Measurements from ENCODE around the gene NAA40.

NAA40 gene

GRCh38 chr11:63907063-63907462, 31.7 kb upstream of the NAA40 start:
- in situ Hi-C loops (cut with HindIII; ENCODE audit: low pct_unique_long_range_greater_than_20kb, low sequenced_read_pairs), result no loop called here
- no peak for TF ChIP-seq JUND (IDR thresholded peaks at IDR 0.05; ENCODE audit: low read depth)
- no peak for DNase-seq (ENCODE audit: low read depth in 1 of 2, low spot score in 1 of 2)

DNA sequence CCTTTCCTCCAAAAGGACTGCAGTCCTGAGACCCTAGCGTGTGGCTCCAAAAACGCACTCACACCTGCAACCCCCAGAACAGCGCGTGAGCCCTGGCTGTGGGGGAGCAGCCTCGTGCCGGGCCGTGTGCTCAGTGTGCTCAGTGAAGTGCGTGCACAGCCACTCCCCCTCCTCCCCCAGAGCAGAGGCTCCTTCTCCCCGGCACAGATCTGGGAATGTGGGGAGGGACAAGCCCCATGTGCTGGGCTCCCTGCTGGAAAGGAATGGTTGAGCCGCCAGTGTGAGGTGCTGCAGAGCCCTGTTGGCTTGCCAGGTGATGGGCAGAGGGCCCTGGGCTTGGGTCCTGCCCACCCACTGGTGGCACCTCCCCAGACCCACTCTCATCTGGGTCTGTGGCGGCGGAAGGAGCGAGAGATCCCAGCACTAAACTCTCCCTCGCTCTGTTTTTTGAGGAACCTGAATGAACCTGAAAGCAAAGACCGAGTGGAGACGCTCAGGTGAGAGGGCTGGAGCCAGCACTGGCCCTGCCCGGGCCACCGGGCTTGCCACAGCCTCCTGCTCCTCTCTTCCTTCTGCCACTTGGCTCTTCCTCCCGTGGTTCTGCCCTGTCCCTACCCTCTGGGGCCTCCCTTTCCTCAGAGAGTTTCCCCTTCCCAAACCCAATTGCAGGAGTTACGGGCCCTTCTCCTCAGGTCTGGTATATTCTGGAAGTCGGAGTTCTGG, 30.8 kb upstream of the NAA40 start:
- TF ChIP-seq JUND (IDR thresholded peaks at IDR 0.05; ENCODE audit: low read depth), result no peak
- in situ Hi-C loops (cut with HindIII; ENCODE audit: low pct_unique_long_range_greater_than_20kb, low sequenced_read_pairs), result no loop called here
- DNase-seq (ENCODE audit: low read depth in 1 of 2, low spot score in 1 of 2), result no peak

- DNase-seq (ENCODE audit: low read depth in 1 of 2, low spot score in 1 of 2), result no peak
- in situ Hi-C loops (cut with HindIII; ENCODE audit: low pct_unique_long_range_greater_than_20kb, low sequenced_read_pairs), result no loop called here
- no peak for TF ChIP-seq JUND (IDR thresholded peaks at IDR 0.05; ENCODE audit: low read depth)
These were observed 30.0 kb upstream of the NAA40 start for GRCh38 chr11:63908631-63909401.

- TF ChIP-seq JUND (IDR thresholded peaks at IDR 0.05; ENCODE audit: low read depth), result no peak
- in situ Hi-C loops (cut with HindIII; ENCODE audit: low pct_unique_long_range_greater_than_20kb, low sequenced_read_pairs), result no loop called here
- DNase-seq (ENCODE audit: low read depth in 1 of 2, low spot score in 1 of 2), result no peak
These were observed 29.0 kb upstream of the NAA40 start for GRCh38 chr11:63909591-63910506.

DNA sequence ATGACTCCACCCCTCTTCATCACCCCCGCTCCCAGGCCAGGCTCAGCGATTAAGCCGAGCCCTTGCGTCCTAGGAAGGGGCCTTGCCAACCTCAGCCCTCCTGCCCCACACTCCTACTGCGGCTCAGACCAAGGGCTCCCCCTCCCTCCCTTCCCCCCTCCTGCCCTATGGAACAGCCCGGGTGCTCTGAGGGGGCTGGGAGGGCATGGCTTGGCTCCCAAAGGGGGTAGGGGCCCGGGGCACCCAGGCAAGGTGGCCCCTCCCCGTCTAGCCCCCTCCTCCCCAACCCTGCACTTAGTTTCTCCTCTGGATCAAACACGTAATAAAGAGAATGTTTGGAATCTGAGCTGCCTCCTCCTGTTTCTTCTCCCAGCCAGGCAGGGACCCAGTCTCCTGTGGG, 28.1 kb upstream of the NAA40 start:
- in situ Hi-C loops (cut with HindIII; ENCODE audit: low pct_unique_long_range_greater_than_20kb, low sequenced_read_pairs), result no loop called here
- DNase-seq (ENCODE audit: low read depth in 1 of 2, low spot score in 1 of 2), result no peak
- no peak for TF ChIP-seq JUND (IDR thresholded peaks at IDR 0.05; ENCODE audit: low read depth)

DNA sequence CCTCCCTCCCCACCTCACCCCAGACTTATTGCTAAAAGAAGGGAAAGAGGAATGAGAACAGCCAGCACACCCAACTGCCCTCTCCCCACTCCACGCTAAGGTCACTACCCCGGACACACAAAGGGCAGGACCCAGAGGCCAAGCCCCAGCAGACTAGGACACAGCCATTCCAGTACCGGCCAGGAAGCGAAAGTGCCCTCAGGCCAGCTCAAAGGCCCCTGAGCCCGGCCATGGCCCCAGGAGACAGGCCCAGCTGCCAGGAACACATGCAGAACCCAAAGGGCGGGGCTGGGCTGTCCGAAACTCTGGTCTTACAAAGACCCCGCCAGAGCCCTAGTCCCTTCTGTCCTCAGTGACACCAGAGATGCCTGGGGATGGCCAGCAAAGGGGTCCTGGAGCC, 27.4 kb upstream of the NAA40 start:
- in situ Hi-C loops (cut with HindIII; ENCODE audit: low pct_unique_long_range_greater_than_20kb, low sequenced_read_pairs), result no loop called here
- no peak for DNase-seq (ENCODE audit: low read depth in 1 of 2, low spot score in 1 of 2)
- TF ChIP-seq JUND (IDR thresholded peaks at IDR 0.05; ENCODE audit: low read depth), result no peak

GRCh38 chr11:63911876-63912275, 26.9 kb upstream of the NAA40 start:
- no peak for TF ChIP-seq JUND (IDR thresholded peaks at IDR 0.05; ENCODE audit: low read depth)
- in situ Hi-C loops (cut with HindIII; ENCODE audit: low pct_unique_long_range_greater_than_20kb, low sequenced_read_pairs), result no loop called here
- DNase-seq (ENCODE audit: low read depth in 1 of 2, low spot score in 1 of 2), result no peak

DNA sequence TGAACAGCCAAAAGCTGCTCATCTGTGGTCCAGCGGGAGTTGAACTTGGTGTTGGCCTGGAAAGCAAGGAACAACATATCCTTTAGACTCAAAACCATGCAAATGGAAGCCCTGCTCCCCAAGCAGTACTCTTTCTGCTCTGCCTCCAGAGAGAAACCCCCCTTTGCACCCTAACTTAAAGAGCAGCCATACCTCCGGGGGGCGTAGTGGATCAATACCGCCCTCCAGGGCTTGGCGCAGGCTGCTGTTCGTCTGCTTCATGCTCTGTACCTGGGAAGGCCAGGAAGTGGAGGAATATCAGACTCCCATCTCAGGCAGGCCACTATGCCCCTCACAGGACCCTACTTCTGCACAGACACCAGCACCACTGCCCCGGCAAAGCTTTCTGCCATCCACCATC, 26.1 kb upstream of the NAA40 start:
- TF ChIP-seq JUND (IDR thresholded peaks at IDR 0.05; ENCODE audit: low read depth), result no peak
- in situ Hi-C loops (cut with HindIII; ENCODE audit: low pct_unique_long_range_greater_than_20kb, low sequenced_read_pairs), result no loop called here
- DNase-seq (ENCODE audit: low read depth in 1 of 2, low spot score in 1 of 2), result no peak

- no peak for TF ChIP-seq JUND (IDR thresholded peaks at IDR 0.05; ENCODE audit: low read depth)
- DNase-seq (ENCODE audit: low read depth in 1 of 2, low spot score in 1 of 2), result no peak
- in situ Hi-C loops (cut with HindIII; ENCODE audit: low pct_unique_long_range_greater_than_20kb, low sequenced_read_pairs), result no loop called here
These were observed 24.7 kb upstream of the NAA40 start for GRCh38 chr11:63913866-63914830.

GRCh38 chr11:63914896-63915691, 23.7 kb upstream of the NAA40 start:
- no peak for DNase-seq (ENCODE audit: low read depth in 1 of 2, low spot score in 1 of 2)
- in situ Hi-C loops (cut with HindIII; ENCODE audit: low pct_unique_long_range_greater_than_20kb, low sequenced_read_pairs), result no loop called here
- no peak for TF ChIP-seq JUND (IDR thresholded peaks at IDR 0.05; ENCODE audit: low read depth)

Data from T47D (cell line).